ENCODE data around the gene AMOT.
A peak's percentile ranks its signal among the peaks of the same experiment; 100 is the strongest.
"Not testable (repeated sequence)": the region's sequence is repeated elsewhere in the genome, so short reads cannot be mapped to it uniquely, and the experiment has no call there.

Gene AMOT, protein sequence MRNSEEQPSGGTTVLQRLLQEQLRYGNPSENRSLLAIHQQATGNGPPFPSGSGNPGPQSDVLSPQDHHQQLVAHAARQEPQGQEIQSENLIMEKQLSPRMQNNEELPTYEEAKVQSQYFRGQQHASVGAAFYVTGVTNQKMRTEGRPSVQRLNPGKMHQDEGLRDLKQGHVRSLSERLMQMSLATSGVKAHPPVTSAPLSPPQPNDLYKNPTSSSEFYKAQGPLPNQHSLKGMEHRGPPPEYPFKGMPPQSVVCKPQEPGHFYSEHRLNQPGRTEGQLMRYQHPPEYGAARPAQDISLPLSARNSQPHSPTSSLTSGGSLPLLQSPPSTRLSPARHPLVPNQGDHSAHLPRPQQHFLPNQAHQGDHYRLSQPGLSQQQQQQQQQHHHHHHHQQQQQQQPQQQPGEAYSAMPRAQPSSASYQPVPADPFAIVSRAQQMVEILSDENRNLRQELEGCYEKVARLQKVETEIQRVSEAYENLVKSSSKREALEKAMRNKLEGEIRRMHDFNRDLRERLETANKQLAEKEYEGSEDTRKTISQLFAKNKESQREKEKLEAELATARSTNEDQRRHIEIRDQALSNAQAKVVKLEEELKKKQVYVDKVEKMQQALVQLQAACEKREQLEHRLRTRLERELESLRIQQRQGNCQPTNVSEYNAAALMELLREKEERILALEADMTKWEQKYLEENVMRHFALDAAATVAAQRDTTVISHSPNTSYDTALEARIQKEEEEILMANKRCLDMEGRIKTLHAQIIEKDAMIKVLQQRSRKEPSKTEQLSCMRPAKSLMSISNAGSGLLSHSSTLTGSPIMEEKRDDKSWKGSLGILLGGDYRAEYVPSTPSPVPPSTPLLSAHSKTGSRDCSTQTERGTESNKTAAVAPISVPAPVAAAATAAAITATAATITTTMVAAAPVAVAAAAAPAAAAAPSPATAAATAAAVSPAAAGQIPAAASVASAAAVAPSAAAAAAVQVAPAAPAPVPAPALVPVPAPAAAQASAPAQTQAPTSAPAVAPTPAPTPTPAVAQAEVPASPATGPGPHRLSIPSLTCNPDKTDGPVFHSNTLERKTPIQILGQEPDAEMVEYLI

DNA sequence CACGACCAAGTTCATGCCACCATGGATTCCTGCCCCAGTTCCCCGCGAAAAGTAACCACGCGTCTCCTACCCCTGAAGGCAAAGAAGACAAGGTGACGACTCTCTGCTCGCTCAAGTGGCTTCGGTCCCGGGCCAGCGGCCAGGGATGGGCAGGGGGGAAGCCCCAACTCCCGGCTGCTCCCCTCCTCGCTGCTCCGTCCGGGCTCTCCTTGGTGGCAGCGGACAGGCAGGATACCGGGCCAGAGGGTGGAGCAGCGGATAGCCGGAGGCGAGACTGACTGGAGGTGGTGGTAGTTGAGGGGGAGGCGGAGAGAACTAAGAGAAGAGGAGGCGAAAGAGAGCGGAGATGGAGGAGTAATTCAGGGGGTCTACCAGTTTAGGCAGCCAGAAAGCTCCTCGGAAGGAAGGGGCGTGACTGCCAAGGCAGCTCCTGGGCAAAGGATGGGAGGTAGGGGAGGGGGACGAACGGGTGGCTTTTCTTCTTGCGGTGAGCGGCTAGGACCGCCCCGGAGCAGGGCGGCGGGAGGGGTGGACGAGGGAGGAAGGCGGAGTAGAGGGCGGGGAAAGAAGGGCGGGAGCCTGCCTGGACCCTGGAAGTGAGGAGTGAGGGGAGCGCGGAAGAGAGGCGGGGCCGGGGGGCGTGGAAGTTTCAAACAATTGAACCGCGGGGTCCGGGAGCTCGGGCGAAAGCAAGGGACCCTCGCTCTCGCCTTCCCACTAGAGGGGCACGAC is at the start of gene AMOT:
Gene AMOT (minus strand): TSS at position 450 of the 732 bp plus-strand sequence. CDS start 17,705 bp downstream, outside the sequence.
- peak; percentile 26 to 29 for DNase-seq (ENCODE audit: low read depth in 2 of 2)

DNA sequence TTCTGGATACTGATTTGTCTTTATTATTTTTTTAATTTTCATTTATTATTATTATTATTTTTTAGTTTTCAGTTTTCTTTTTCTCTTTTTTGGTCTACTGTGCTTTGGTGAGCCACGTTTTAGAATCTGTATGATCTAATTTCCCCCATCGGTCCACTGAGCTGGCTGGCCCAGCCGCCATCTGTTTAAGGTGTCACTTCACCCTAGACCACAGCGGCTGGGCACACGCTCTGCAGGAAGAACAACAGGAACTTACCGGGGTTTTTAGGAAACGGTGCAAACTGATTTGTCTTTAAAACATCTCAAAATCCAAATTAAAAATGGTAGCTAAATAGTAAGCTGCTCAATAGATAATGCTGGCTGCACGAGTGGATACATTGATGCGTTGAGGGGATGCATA is 48.8 kb upstream of the AMOT start:
- DNase-seq (ENCODE audit: low read depth in 2 of 2) = no peak

DNA sequence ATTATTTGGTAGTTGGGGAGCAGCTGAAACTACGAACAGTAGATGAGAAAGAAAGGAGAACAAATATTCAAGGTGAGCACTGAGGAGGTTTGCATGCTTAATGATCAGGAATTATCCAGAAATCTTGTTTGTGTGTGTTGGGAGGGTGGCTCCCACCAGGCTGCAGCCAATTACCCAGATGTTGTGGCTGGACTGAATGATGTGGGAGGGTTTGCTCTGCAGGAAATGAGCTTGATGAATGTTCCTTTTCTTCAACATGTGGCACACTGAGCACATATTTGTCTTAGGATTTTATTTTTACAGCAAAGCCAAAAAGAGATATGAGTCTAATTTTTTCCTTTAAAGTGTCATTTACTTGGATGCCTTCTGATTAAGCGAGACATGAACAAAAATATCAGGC is 48.3 kb upstream of the AMOT start:
- no peak for DNase-seq (ENCODE audit: low read depth in 2 of 2)

DNA sequence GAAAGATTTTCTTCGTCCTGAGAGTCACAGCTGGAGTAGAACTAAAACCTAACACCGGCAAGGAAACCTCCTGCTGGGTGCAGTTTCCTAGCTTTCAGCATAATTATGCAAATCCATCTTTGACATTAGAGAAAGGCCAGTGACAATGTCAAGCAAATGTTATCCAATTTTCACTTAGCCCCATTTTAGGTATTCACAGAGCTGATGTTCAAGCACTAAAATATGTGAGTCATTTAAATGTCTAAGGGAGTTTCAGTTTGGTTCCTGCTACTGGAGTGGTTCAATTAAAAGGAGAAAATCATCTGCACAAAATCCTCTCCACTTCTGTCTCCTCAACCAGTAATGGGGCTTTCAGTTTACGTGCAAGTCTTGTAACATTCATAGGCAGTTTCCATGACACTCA is 37.1 kb upstream of the AMOT start:
- DNase-seq (ENCODE audit: low read depth in 2 of 2) = no peak

DNA sequence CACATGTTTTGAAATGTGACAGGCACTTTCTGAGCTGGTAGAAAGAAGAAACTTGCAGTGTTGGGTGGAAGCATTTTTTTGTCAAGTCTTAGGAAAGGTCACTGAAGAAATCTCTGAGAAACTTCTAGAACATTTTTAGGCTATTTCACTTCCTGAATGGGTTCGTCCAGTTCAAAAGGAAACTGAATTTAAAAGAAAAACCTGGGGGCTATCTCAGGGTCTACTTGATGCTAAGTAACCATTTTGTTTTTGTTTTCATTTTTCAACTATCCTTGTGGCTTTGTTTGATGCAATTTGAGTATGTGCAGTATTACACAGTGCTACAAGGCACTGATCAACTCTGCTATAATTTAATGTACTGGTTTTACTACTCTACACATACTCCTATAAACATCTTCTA is 34.0 kb upstream of the AMOT start:
- no peak for DNase-seq (ENCODE audit: low read depth in 2 of 2)

DNA sequence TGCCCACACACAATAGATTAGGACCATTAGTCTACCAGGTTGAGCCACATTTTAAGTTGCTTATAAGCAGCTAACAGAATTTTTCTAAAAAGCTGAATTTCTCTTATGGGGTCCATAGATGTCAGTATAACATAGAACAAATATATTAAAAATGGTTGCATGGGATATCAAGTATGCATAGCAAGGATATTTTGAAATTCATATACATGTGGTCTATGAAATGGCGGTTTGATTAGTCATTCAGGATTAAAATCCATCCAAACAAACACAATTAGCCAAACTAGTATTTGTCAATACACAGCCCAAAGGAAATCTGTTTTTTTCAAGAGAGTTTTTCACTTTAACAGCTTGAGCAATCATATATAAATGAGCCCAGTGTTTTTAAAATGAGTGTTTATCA is 33.5 kb upstream of the AMOT start:
- DNase-seq (ENCODE audit: low read depth in 2 of 2) = no peak

DNA sequence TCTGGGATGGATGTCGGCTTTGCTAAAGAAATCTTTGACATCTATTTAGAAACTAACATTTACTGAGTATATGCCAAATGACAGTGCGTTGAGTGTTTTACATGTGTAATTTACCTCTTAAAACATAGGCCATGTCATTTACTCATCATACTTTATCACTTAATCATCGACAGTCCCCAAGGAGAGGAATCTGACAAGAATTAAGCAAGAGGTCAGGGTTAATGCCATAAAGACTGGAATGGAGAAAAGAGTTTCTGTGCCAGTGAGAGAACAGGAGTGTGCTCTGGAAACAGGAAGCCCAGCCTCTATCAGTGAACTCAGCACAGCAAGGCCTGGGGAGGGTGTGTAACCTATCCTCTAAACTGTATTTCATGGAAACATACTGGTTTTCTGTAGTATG is 28.0 kb upstream of the AMOT start:
- DNase-seq (ENCODE audit: low read depth in 2 of 2) = no peak

DNA sequence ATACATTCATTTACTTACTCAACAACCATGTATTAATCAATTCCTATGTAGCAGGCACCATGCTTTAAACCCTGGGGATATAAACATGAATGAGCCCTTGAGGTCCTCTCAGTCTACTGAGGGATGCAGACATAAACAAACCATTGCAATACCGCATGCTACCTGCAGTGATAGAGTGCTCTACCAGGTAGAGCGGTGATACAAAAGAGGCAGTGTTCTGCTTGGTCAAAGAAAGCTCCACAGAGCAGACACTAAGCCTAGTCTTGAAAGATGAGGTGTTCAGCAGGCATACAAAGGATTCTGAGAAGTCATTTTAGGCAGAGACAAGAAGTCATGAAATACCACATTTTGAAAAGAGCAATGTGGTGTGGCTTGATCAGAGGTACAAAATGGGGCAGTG is 26.9 kb upstream of the AMOT start:
- no peak for DNase-seq (ENCODE audit: low read depth in 2 of 2)

DNA sequence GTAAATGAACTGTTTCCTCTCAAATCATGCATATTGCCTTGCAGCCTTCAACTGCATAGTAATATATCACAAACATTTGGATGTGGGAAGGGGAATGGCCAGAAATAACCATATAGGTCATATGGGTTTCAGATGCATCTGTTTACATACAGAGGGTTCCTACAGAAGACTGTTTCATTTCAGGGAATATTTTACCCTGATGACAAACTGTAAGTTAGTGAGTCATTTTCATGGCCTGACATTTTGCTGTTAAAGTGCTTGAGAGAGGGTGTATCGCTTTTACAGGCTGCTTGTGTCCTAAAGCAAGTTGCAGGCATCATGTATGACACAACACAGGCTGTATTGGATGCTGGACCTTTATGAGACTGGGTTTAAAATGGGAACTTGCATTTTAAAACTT is 25.5 kb upstream of the AMOT start:
- DNase-seq (ENCODE audit: low read depth in 2 of 2) = no peak

DNA sequence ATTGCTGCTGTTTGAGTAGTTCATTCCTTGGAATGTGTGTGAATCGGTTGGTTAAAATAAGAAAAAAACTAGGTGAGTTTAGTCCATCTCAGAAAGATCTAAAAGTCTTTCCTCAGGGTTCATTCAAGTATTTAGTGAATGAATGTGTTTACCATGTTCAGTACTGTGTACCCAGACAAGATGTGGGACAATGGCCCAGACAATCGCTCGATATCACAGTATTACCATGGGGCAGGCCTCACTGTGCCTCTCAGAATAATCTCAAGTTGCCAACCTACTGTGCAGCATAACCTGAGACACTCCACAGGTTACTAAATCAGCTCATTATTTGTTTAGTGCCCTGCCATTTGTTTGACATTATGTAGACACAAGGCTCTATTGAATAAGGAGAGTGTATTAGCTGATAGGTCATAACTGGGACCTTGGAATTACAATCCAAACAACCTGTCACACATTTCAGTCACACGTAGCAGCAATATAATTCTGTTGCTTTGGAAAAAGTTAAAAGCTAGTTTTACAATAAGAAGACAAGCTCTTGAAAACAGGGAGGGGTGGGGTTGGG is 24.9 kb upstream of the AMOT start:
- no peak for DNase-seq (ENCODE audit: low read depth in 2 of 2)

DNA sequence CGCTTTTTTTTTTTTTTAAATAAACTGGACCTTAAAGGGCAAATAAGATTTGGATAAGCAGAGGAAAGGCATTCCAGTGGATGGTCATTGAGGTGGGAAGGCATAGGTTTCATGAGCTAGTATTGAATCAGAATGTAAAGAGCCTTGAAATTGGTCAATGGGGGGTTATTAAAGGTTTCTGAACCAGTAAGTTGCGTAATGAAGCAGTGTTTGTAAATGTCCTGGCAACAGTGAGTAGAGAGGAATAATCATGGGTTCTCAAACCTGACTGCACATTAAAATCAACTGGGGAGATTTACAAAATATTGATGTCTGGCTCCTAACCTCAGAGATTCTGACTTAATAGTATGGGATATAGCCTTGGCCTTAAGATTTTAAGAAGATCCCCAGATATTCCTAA is 23.2 kb upstream of the AMOT start:
- DNase-seq (ENCODE audit: low read depth in 2 of 2) = no peak

DNA sequence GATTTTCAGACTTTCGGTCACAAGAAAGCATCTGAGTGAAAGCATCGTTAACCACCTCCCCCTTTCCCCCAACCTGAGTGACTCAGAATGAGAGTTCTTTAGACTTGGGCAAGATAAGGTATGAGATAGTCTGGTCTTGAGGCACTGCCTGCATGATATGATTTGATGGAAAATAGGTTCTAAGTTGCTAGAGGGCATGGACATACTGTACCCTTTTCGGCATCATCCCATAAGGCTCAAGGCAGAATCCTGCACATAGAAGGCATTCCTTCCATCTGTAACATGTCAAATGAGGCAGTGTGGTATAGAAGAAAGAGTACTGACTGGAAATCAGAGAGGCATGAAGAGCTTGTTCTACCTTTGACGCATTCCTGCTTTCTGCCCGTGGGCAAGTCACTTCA is 16.8 kb upstream of the AMOT start:
- no peak for DNase-seq (ENCODE audit: low read depth in 2 of 2)

DNA sequence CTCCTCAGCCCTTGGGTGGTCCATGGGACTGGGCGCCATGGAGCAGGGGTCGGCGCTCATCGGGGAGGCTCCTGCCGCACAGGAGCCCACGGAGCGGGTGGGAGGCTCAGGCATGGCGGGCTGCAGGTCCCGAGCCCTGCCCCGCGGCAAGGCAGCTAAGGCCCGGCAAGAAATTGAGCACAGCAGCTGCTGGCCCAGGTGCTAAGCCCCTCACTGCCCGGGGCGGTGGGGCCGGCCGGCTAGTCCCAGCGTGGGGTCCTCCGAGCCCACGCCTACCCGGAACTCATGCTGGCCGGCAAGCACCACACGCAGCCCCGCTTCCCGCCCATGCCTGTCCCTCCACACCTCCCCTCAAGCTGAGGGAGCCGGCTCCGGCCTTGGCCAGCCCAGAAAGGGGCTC is 14.3 kb upstream of the AMOT start:
- DNase-seq (ENCODE audit: low read depth in 2 of 2) = not testable (repeated sequence)

DNA sequence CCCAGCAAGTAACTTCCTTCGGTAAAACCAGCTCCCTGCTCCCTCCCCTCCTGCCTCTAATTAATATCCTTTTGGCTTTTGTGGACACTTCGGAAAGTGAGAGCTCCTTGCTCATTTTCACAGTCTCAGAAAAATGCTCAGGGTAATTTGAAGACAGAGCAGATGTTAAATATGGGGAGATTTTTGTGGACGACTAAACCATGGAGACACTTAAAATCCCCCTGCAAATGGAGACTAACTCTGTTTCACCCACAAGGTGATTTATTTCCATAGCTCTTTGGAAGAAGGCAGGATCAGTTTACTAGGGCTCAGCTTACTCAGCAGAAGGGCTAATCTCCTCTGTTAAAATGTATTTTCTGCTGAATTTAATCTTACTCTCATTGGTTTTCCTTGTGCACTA is 12.2 kb upstream of the AMOT start:
- no peak for DNase-seq (ENCODE audit: low read depth in 2 of 2)

DNA sequence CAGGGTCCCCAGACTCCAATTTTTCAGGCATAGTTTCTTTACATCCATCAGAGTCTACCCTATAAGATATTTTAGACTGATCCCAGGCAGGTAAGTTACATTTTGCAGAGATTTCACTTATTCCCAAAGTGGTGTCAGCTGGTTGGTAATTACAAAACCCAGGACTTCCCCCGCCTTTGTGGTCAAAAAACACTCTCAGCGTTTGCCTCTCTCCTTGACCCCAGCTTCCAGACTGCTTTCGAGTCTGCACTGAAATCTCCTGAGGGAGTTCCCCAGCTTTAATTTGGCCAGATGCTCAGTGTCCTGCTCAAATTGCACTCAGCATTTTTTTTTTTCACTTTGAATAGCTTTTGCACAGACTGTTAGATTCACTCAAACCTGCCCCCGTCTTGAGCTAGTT is 11.2 kb upstream of the AMOT start:
- DNase-seq (ENCODE audit: low read depth in 2 of 2) = no peak

DNA sequence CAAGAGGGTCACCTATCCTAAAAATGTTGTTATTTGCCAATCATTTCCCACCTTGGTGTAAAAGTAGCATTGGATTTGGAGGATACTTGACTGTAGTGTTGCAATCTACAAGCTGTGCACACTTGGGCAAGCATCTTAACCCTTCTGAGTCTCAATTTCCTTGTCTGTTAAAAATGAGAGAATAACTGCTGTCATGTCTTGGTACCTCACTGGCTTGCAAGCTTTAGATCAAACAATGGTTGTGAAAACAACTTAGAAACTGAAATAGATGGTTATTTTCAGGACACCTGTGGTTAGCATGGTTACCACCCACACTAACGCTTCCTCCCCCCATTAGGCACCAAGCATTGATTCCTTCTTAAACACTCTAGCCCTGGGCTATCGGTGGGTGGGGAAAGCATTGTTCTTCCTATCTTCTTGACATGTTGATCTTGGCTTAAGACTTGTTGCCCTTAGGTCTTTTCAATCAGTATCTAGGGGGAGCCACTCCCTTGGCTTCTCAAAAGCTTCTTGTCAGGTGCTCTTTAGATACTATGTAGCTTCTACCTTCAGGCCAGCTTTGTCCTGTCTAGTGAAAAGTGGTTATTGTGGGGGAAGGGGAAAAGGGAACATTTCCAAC is 10.6 kb upstream of the AMOT start:
- no peak for DNase-seq (ENCODE audit: low read depth in 2 of 2)

DNA sequence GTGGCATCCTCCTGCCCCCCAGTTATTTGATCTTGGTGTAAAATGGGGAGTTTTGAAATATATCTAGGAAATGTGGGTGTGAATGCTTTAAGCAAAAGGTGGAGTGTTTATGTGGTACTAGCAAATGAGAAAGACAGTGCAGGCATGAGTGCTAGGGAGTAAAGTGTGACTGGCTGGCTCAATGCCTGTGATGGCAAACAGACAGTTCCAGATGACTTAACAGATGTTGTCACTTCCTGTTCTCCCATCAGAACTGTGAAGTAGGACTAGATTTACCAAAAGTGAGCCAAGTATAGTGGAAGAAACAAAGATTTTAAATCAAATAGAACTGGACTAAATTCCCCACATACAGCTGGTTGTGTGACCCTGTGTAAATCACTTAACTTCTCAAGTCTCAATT is 8.4 kb upstream of the AMOT start:
- no peak for DNase-seq (ENCODE audit: low read depth in 2 of 2)

DNA sequence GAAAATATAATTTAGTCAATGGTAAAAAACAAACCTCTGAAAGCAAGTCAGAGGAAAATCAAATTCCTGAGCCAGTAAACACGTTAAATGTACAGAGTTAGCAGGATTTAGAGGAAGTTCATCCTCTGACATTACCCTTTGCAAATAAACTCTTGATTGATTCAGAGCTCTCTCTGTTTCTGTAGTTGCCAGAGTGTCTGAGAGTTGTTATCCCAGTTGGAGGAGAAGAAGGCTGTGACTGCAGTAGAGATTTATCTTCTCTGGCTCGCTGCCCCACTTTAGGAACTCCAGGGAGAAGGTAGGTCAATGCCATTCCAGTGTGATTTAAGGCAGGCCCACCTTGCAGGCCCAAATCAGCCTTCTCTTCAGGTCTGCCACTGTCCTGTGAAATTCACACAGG is 6.2 kb upstream of the AMOT start:
- no peak for DNase-seq (ENCODE audit: low read depth in 2 of 2)

DNA sequence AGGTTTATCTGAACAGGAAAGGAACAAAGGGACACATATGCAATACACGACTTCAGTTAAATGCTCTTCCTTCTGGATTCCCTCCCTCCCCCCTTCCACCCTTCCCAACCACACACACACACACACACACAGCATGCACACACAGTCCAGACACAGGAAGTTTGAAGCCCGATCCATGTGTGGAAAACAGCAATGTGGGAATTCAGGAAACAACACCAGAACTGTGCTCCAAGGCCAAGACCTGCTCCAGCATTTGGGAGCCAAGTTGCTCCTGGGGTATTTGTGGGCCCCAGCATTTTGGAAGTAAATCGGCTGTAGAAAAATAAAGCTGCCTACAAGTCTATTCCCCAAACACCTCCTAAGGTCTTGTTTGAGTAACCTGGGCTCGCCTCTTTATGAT is 5.6 kb upstream of the AMOT start:
- DNase-seq (ENCODE audit: low read depth in 2 of 2) = no peak

DNA sequence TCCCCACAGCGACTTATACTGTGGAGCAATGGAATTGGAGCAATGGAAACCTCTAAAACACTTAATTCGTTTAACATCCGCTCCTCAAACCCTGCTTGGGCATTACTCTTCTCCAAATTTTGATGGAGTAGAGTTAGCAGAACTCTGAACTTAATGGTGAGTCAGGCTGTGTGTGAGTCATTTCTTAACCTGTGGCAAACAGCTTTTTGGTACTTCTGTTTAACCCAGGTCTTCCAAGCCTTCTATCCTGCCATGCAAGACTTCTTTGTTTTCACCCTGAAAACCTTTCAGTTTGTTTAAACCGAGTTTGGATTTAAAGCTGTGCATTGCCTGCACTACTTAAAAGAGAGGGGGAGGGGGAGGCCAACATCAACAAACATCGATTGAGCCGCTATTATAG is 3.6 kb upstream of the AMOT start:
- DNase-seq (ENCODE audit: low read depth in 2 of 2) = no peak

DNA sequence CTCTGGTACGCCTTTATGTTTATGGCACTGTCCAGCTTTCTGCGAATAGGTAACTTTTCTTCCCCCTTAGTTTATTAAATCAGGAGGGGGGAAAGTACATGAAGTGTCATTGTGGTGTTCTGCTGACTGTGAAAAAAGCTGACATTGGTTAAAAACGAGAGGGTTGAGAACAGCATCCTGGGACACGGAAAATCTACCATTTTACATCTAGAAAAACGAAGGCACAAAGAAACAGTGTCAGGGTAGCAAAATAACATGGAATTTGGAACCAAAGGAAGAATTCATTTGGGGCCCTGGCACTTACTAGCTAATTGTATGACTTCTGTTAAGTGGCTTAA is 1.2 kb upstream of the AMOT start:
- DNase-seq (ENCODE audit: low read depth in 2 of 2) = no peak

All from stimulated activated CD8-positive, alpha-beta memory T cell treated with anti-CD3 and anti-CD28 coated beads, Interleukin-7, amount 100 ng/mL, for 1 hour (primary cell).